GM12892 (cell line): Measurements from ENCODE around the gene BPIFB2.

Experiments used
- DNase-seq: peaks from one replicate; pipeline ENCODE4 v3.0.0; 2011; ENCODE audit not compliant: insufficient read length
- FAIRE-seq: peaks from 2 replicates; lab custom pipeline; 2011; peaks lifted over from hg19 to GRCh38; lab: Jason Lieb, UNC
- POLR2A ChIP-seq: IDR thresholded peaks from 2 replicates; pipeline ENCODE4 v1.6.1; 2011; ENCODE audit warnings: low read depth, low read length, control low read depth
- POLR2AphosphoS5 ChIP-seq: IDR thresholded peaks from 2 replicates; pipeline ENCODE4 v1.6.1; 2011; ENCODE audit warnings: low read depth, low read length, control low read depth
- TAF1 ChIP-seq: IDR thresholded peaks from 2 replicates; pipeline ENCODE4 v1.6.1; 2011; ENCODE audit warnings: low read depth, mild to moderate bottlenecking, control low read depth, low read length, borderline replicate concordance

Gene BPIFB2

GRCh38 chr20:32991383-32991782 lies 16.1 kb upstream of the BPIFB2 start:
- TF ChIP-seq POLR2A: no peak
- FAIRE-seq (no peak), DNase-seq (no peak)

- FAIRE-seq (no peak), DNase-seq (no peak)
- TF ChIP-seq POLR2A (no peak), TAF1 (no peak), POLR2AphosphoS5 (no peak)
Measured at GRCh38 chr20:32991792-32992641, 15.5 kb upstream of the BPIFB2 start.

DNA sequence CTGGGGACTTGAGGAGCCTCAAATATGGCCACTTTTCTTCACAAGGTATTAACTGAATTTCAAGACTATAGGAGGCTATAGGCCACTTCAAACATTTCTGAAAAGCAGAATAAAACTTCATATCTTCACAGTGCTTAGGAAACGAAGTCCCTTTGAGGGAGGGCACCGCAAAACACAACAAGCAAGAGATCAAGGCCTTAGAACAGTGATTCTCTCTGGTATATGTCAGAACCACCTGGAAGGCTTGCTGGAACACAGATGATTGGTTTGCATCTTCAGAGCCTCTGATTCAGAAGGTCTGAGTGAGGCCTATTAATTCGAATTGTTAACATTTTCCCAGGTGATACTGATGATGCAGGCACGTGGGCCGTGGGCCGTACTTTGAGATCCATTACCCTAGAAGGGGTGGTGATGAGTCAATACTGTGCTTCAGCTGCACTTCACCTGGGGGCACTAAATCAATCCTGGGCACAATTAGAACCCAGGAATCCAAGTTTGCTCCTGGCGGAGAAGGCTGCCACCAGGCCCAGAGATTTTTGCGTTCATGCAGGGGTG lies 13.9 kb upstream of the BPIFB2 start:
- no peak for DNase-seq
- TF ChIP-seq POLR2A (no peak), TAF1 (no peak), POLR2AphosphoS5 (no peak)
- FAIRE-seq: no peak

DNA sequence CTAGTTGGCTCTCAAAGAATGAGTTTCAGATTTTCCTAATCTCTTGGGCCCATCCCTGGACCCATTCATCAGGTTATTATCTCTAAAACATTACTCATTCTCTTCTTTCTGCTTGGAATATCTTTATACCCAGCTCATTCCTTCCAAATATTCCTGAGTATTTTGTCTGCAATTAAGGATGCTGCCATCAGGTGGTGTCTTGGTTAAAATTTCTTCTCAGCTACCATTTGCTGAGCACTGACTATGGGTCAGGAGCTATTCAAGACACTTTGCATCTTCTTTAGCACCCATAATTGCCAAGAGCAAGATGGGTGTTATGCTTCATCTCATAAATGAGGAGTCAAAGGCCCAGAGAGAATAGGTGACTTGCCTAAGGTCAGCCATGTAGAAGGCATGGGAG lies 11.7 kb upstream of the BPIFB2 start:
- TF ChIP-seq TAF1: no peak
- no peak for TF ChIP-seq POLR2A
- no peak for TF ChIP-seq POLR2AphosphoS5
- DNase-seq: no peak
- FAIRE-seq: no peak

DNA sequence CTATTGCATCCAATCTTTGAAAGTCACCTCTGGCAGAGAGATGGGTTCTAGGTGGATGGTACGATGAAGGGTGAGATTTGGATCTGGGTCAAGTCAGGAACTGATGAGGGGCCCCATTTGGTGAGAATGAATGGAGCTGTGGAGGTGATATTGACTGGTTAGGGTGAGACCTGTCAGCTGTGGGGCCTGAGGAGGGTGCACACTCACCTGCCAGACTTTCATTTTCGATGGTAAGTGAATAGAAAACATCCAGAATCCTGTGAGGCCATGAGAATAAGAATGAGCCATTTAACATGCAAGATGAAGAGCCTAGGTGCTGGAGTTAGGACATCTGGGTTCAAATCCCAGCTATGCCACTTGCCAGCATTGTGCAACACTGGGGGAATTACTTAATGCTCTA lies 10.1 kb upstream of the BPIFB2 start:
- TF ChIP-seq TAF1: no peak
- no peak for TF ChIP-seq POLR2AphosphoS5
- TF ChIP-seq POLR2A: no peak
- FAIRE-seq (no peak), DNase-seq (no peak)

DNA sequence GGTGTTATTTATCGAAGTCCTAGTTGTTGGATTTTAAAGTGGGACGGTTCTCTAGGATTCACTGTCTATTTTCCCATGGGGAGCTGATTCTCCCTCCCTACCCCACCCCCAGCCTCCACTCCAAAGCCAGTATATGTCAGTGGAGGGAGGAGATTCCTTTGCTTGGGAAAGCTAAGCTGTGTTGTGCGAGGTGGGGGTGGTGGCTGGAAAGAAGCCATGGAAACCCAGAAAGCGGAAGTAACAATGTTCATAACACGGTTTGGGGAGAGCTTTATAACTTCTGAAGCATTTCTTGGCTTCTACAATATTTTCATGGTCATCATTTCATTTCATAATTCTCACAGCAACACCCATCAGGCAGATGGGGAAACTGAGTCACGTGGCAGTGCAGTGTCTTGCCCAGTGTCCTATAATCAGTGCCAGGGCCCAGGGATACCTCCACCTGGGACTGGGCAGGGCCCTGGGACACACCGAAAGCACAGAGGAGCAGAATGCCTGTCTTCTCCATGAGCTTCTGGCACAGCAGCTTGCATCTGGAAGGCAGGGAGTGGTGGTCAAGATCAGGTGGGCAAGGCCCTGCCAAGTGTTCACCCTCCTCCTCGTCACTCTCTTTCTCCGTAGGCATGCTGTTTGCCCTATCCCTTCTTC lies 7.8 kb upstream of the BPIFB2 start:
- FAIRE-seq (no peak), DNase-seq (no peak)
- no peak for TF ChIP-seq POLR2A
- no peak for TF ChIP-seq TAF1
- no peak for TF ChIP-seq POLR2AphosphoS5

GRCh38 chr20:33000802-33001466 lies 6.6 kb upstream of the BPIFB2 start:
- TF ChIP-seq POLR2A (no peak), TAF1 (no peak), POLR2AphosphoS5 (no peak)
- no peak for FAIRE-seq
- no peak for DNase-seq

DNA sequence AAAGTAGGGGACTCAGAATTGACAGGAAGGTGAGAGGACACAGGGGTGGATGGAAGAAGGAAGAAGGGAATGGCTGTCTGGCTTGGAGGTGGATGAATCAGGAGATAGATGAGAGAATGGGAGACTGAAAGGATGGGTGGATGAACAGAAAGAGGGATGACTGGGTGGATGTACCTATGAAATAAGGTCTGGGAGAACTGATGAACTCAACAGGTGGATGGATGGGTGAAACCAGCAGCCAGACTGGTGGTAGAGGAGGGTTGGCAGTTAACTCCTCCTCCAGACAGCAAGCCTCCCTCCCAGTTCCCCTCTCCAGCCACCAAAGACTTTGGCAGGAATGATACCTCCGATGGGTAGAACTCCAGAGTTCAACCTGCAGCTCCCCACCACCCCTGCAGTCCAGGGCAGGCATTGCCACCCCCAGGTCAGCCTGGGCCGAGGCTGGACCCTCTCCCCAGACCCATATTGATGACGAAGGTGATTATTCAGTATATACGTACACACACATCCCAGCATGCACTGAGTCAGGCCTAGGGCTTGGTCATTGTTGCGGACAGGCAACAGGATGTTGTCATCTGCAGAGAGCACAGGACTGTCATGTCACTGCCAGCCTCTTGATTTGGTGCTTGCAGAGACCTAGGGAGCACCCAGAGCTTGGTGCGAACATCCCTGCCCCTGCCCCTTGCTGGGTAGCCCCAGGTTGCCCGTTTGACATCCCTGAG lies 5.3 kb upstream of the BPIFB2 start:
- no peak for FAIRE-seq
- TF ChIP-seq TAF1 (no peak), POLR2A (no peak), POLR2AphosphoS5 (no peak)
- DNase-seq: no peak

DNA sequence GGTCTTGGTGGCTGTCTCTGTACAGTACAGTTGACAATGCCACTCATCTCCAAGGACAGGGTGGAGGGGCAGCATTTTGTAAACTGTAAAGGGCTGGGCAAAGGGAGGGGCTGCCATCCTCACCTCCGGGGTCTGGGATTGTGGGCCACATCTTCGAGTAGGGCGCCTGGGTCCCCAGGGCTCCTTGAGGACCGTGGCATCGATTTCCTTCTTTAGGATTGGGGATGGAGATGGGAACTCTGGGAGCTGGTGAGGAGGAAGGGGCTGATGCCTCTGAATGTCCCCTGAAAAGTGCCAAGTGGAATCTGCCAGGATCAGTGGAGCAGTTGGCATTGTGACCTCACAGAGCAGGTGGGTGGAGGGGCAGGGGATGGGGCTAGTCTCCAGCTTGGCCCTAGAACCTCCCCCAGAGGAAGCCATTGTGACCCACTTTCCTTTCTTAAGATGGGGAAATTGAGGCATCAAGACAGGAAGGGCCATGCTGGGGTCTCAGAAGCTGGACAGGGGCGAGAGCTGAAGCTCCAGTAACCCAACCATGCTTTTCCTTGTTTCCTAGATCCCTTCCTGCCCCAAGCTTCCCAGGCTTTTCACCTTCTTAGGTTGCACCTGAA lies 3.3 kb upstream of the BPIFB2 start, which contains the start of gene SUN5:
TSS of gene SUN5 (minus strand) at position 293 of the 611 bp plus-strand sequence. CDS start at position 200, 93 bp downstream.
- TF ChIP-seq POLR2A (no peak), POLR2AphosphoS5 (no peak), TAF1 (no peak)
- FAIRE-seq (no peak), DNase-seq (no peak)

GRCh38 chr20:33005132-33005566 lies 2.4 kb upstream of the BPIFB2 start:
- no peak for FAIRE-seq
- no peak for DNase-seq
- TF ChIP-seq TAF1 (no peak), POLR2AphosphoS5 (no peak), POLR2A (no peak)
